Osteoblast (primary cell): ENCODE results near the gene SBNO2. TPM values are rescaled to one million over a fixed set of nuclear protein-coding genes. Genes with fewer than 3 reads are reported as not detected.
A peak's percentile ranks its signal among the peaks of the same experiment; 100 is the strongest.

ENCODE experiments used
- DNase-seq: peaks from one replicate; pipeline ENCODE4 v3.0.0; 2011; ENCODE audit warnings: low spot score, mixed read lengths; ENCODE audit not compliant: insufficient read length; ENCODE audit errors: missing footprints
- H2AFZ ChIP-seq: 2 replicates; pipeline ENCODE4 v1.6.0; 2011; ENCODE audit warnings: mild to moderate bottlenecking, low read length
- H3K27ac ChIP-seq: 2 replicates; pipeline ENCODE4 v1.5.1; 2011; ENCODE audit warnings: mild to moderate bottlenecking, low read depth, low read length, moderate library complexity
- H3K27me3 ChIP-seq: 2 replicates; pipeline ENCODE4 v1.6.0; 2012; ENCODE audit warnings: mild to moderate bottlenecking, control low read depth, inconsistent platforms, low read length, moderate library complexity; ENCODE audit not compliant: insufficient read depth
- H3K36me3 ChIP-seq: 2 replicates; pipeline ENCODE4 v1.5.1; 2011; ENCODE audit warnings: mild to moderate bottlenecking, low read length, control low read depth, moderate library complexity; ENCODE audit not compliant: insufficient read depth
- H3K4me1 ChIP-seq: 2 replicates; pipeline ENCODE4 v1.5.1; 2011; ENCODE audit warnings: mild to moderate bottlenecking, low read length, control low read depth, moderate library complexity; ENCODE audit not compliant: insufficient read depth
- H3K4me2 ChIP-seq: 2 replicates; pipeline ENCODE4 v1.6.0; 2011; ENCODE audit warnings: mild to moderate bottlenecking, low read length; ENCODE audit not compliant: insufficient read depth
- H3K4me3 ChIP-seq: fragments of 200-600 bp; sonication (generic); 3 replicates; pipeline ENCODE4 v1.5.1; 2012; ENCODE audit warnings: mild to moderate bottlenecking, low read length, inconsistent platforms; ENCODE audit not compliant: insufficient read depth
- H3K79me2 ChIP-seq: 2 replicates; pipeline ENCODE4 v1.6.0; 2012; ENCODE audit warnings: mild to moderate bottlenecking, low read length, control low read depth, inconsistent platforms; ENCODE audit not compliant: insufficient read depth
- H3K9me3 ChIP-seq: 2 replicates; pipeline ENCODE4 v1.5.1; 2011; ENCODE audit warnings: low read depth, low read length, control low read depth
- H4K20me1 ChIP-seq: 2 replicates; pipeline ENCODE4 v1.6.0; 2012; ENCODE audit warnings: mild to moderate bottlenecking, low read length, control low read depth; ENCODE audit not compliant: insufficient read depth
- CTCF ChIP-seq: IDR thresholded peaks from 2 replicates; pipeline ENCODE4 v1.5.1; 2011; ENCODE audit warnings: mild to moderate bottlenecking, low read depth, low read length, moderate library complexity; ENCODE audit errors: extremely low read depth
- total RNA-seq: library from RNA; depleted of rRNA; stranded (reverse); fragments of >200 nt; gene quantifications from 2 replicates; pipeline ENCODE4 v1.2.3, GENCODE V29; 2012

SBNO2 gene
- total RNA-seq, 1 donor = 69.1 TPM

- Histone ChIP-seq H4K20me1 (peaks cover 13% of the 10 kb centered on the region), H3K36me3 (peaks cover 8% of the 10 kb centered on the region), H3K27me3 (no peaks in the 10 kb centered on the region), H2AFZ (no peak overlapping the region), H3K27ac (no peak overlapping the region), H3K4me1 (peaks cover 7% of the 10 kb centered on the region), H3K9me3 (no peaks in the 10 kb centered on the region), H3K4me3 (no peak overlapping the region), H3K79me2 (peaks cover 45% of the 10 kb centered on the region), H3K4me2 (no peak overlapping the region)
- no peak for TF ChIP-seq CTCF
- no peak for DNase-seq
These were observed 37.9 kb downstream of the SBNO2 start for GRCh38 chr19:1136201-1136600.

- H3K27me3 ChIP-seq = no peaks in the 10 kb centered on the region
- peaks cover 20% of the 10 kb centered on the region for H4K20me1 ChIP-seq
- TF ChIP-seq CTCF = no peak
- H3K9me3 ChIP-seq = no peaks in the 10 kb centered on the region
- peaks cover 11% of the 10 kb centered on the region for H3K4me1 ChIP-seq
- H3K4me3 ChIP-seq = no peak overlapping the region
- H3K36me3 ChIP-seq = peaks cover 8% of the 10 kb centered on the region
- no peak overlapping the region for H3K27ac ChIP-seq
- DNase-seq = no peak
- H2AFZ ChIP-seq = no peak overlapping the region
- no peak overlapping the region for H3K4me2 ChIP-seq
- H3K79me2 ChIP-seq = peaks cover 52% of the 10 kb centered on the region
These were observed 38.6 kb downstream of the SBNO2 start for GRCh38 chr19:1135454-1135853.

- no peak for TF ChIP-seq CTCF
- Histone ChIP-seq H4K20me1 (peaks cover 30% of the 10 kb centered on the region), H3K9me3 (no peaks in the 10 kb centered on the region), H3K27me3 (no peaks in the 10 kb centered on the region), H3K4me2 (no peak overlapping the region), H3K27ac (peak overlapping the region; percentile 95), H3K4me1 (peaks cover 20% of the 10 kb centered on the region), H3K79me2 (peaks cover 63% of the 10 kb centered on the region), H3K4me3 (no peak overlapping the region), H2AFZ (no peak overlapping the region), H3K36me3 (peaks cover 17% of the 10 kb centered on the region)
- DNase-seq = no peak
These were observed 39.6 kb downstream of the SBNO2 start for GRCh38 chr19:1134431-1134830.

GRCh38 chr19:1133471-1133929 lies 40.6 kb downstream of the SBNO2 start:
- peak; percentile 95 for DNase-seq
- no peak overlapping the region for H3K4me3 ChIP-seq
- H3K4me2 ChIP-seq = no peak overlapping the region
- H3K79me2 ChIP-seq = peaks cover 72% of the 10 kb centered on the region
- no peaks in the 10 kb centered on the region for H3K9me3 ChIP-seq
- peaks cover 22% of the 10 kb centered on the region for H3K4me1 ChIP-seq
- no peak overlapping the region for H2AFZ ChIP-seq
- H3K27me3 ChIP-seq = no peaks in the 10 kb centered on the region
- peaks cover 26% of the 10 kb centered on the region for H4K20me1 ChIP-seq
- no peak for TF ChIP-seq CTCF
- H3K36me3 ChIP-seq = peaks cover 17% of the 10 kb centered on the region
- H3K27ac ChIP-seq = peak overlapping the region; percentile 95
